DND-41 (cell line): ENCODE measurements around the gene TNS3.

Experiments
- ATAC-seq: fragments of 200-7000 bp; cut with Tn5 transposase; 3 replicates; pipeline ENCODE4 v1.9.1; 2021; ENCODE audit warnings: low read depth; ENCODE audit not compliant: insufficient read depth
- DNase-seq: peaks from one replicate; pipeline ENCODE4 v3.0.0-alpha.2; 2020
- H2AFZ ChIP-seq: 2 replicates; pipeline ENCODE4 v1.6.0; 2012; ENCODE audit warnings: low read depth, low read length
- H3K27ac ChIP-seq: 2 replicates; pipeline ENCODE4 v1.5.1; 2012; ENCODE audit warnings: low read length, inconsistent platforms
- H3K27me3 ChIP-seq: fragments of 200-600 bp; sonication (generic); 2 replicates; pipeline ENCODE4 v1.6.0; 2012; ENCODE audit warnings: low read length, mild to moderate bottlenecking, inconsistent platforms; ENCODE audit not compliant: insufficient read depth, poor library complexity
- H3K36me3 ChIP-seq: 2 replicates; pipeline ENCODE4 v1.5.1; 2012; ENCODE audit warnings: low read length, inconsistent platforms; ENCODE audit not compliant: insufficient read depth
- H3K4me1 ChIP-seq: 2 replicates; pipeline ENCODE4 v1.5.1; 2012; ENCODE audit warnings: mild to moderate bottlenecking, low read length; ENCODE audit not compliant: insufficient read depth
- H3K4me2 ChIP-seq: 2 replicates; pipeline ENCODE4 v1.6.0; 2012; ENCODE audit warnings: mild to moderate bottlenecking, moderate library complexity, low read length, inconsistent platforms; ENCODE audit not compliant: insufficient read depth
- H3K4me3 ChIP-seq, 2 experiments: fragments of 200-600 bp in 1 of 2; shearing (Covaris generic) in 1 of 2; 2 replicates each; pipeline ENCODE4 v1.5.1; 2012 to 2016; ENCODE audit warnings: inconsistent platforms in 2 of 2, low read length in 2 of 2, mild to moderate bottlenecking in 2 of 2, low read depth in 1 of 2, moderate library complexity in 1 of 2
- H3K79me2 ChIP-seq: 2 replicates; pipeline ENCODE4 v1.6.0; 2012; ENCODE audit warnings: low read length, inconsistent platforms; ENCODE audit not compliant: insufficient read depth
- H3K9ac ChIP-seq: 2 replicates; pipeline ENCODE4 v1.6.0; 2012; ENCODE audit warnings: low read depth, mild to moderate bottlenecking, inconsistent platforms, low read length, moderate library complexity
- H3K9me3 ChIP-seq: 2 replicates; pipeline ENCODE4 v1.5.1; 2012; ENCODE audit warnings: low read length, moderate library complexity, mild to moderate bottlenecking, inconsistent platforms; ENCODE audit not compliant: insufficient read depth, severe bottlenecking
- H4K20me1 ChIP-seq: 2 replicates; pipeline ENCODE4 v1.6.0; 2012; ENCODE audit warnings: low read length; ENCODE audit not compliant: insufficient read depth
- CTCF ChIP-seq: IDR thresholded peaks from 2 replicates; pipeline ENCODE4 v1.5.1; 2012; ENCODE audit warnings: borderline replicate concordance, low read length, moderate library complexity, mild to moderate bottlenecking; ENCODE audit not compliant: poor library complexity, severe bottlenecking; ENCODE audit errors: extremely low read depth
- EZH2 ChIP-seq: IDR thresholded peaks from 3 replicates; pipeline ENCODE4 v1.6.1; 2012; ENCODE audit warnings: borderline replicate concordance, low read depth, mild to moderate bottlenecking, moderate library complexity, low read length, inconsistent platforms; ENCODE audit not compliant: severe bottlenecking

TNS3 gene

GRCh38 chr7:47506382-47507339 lies 75.2 kb downstream of the TNS3 start:
- TF ChIP-seq EZH2, result no peak
- Histone ChIP-seq H3K27ac (no peak overlapping the region), H3K79me2 (no peaks in the 10 kb centered on the region), H3K4me3 (no peak overlapping the region), H2AFZ (no peak overlapping the region), H3K36me3 (no peaks in the 10 kb centered on the region), H3K9ac (no peak overlapping the region), H3K27me3 (no peaks in the 10 kb centered on the region), H3K4me2 (no peak overlapping the region), H3K9me3 (peaks cover 6% of the 10 kb centered on the region), H4K20me1 (no peaks in the 10 kb centered on the region), H3K4me1 (no peaks in the 10 kb centered on the region)
- ATAC-seq (no peak), DNase-seq (no peak)

- Histone ChIP-seq H4K20me1 (no peaks in the 10 kb centered on the region), H3K79me2 (no peaks in the 10 kb centered on the region), H3K27me3 (no peaks in the 10 kb centered on the region), H3K9me3 (peaks cover 6% of the 10 kb centered on the region), H3K4me1 (no peaks in the 10 kb centered on the region), H3K4me2 (no peak overlapping the region), H2AFZ (no peak overlapping the region), H3K27ac (no peak overlapping the region), H3K36me3 (no peaks in the 10 kb centered on the region), H3K9ac (no peak overlapping the region), H3K4me3 (no peak overlapping the region)
- DNase-seq (no peak), ATAC-seq (no peak)
- no peak for TF ChIP-seq EZH2
- TF ChIP-seq CTCF, result no peak
Observed at GRCh38 chr7:47505312-47506007, 76.5 kb downstream of the TNS3 start.

- no peak overlapping the region for H3K4me2 ChIP-seq
Observed at GRCh38 chr7:47504551-47505311, 77.2 kb downstream of the TNS3 start.

More at GRCh38 chr7:47504551-47505311, 77.2 kb downstream of the TNS3 start:
- Histone ChIP-seq H3K9me3 (peaks cover 6% of the 10 kb centered on the region), H2AFZ (no peak overlapping the region), H3K79me2 (no peaks in the 10 kb centered on the region), H3K4me3 (no peak overlapping the region), H3K4me1 (no peaks in the 10 kb centered on the region), H3K27me3 (no peaks in the 10 kb centered on the region), H3K9ac (no peak overlapping the region), H3K36me3 (no peaks in the 10 kb centered on the region), H4K20me1 (no peaks in the 10 kb centered on the region), H3K27ac (no peak overlapping the region)
- ATAC-seq (no peak), DNase-seq (no peak)
- TF ChIP-seq EZH2, result no peak
- TF ChIP-seq CTCF, result no peak
